Cardiac fibroblast (primary cell): ENCODE data around the gene NVL.
"Not testable (repeated sequence)": the region's sequence is repeated elsewhere in the genome, so short reads cannot be mapped to it uniquely, and the experiment has no call there.

Experiments used
- DNase-seq, 2 donors: peaks; one replicate each; pipeline versions ENCODE4 v3.0.0 to v3.0.0-alpha.2; 2010; ENCODE audit warnings: low read depth in 2 of 2
- H3K4me3 ChIP-seq, 2 donors: replicated peaks in 1 of 2; 1 replicate in 1 of 2; 2 replicates in 1 of 2; pipeline ENCODE4 v1.5.1; 2011; ENCODE audit warnings: low read depth in 2 of 2, low read length in 2 of 2, mild to moderate bottlenecking in 2 of 2, moderate library complexity in 1 of 2
- TF ChIP-seq, protein P1 (sequence below): IDR thresholded peaks from one replicate; pipeline ENCODE4 v1.5.1; 2011; ENCODE audit warnings: low read depth, mild to moderate bottlenecking, low read length, inconsistent platforms

The NVL gene

DNA sequence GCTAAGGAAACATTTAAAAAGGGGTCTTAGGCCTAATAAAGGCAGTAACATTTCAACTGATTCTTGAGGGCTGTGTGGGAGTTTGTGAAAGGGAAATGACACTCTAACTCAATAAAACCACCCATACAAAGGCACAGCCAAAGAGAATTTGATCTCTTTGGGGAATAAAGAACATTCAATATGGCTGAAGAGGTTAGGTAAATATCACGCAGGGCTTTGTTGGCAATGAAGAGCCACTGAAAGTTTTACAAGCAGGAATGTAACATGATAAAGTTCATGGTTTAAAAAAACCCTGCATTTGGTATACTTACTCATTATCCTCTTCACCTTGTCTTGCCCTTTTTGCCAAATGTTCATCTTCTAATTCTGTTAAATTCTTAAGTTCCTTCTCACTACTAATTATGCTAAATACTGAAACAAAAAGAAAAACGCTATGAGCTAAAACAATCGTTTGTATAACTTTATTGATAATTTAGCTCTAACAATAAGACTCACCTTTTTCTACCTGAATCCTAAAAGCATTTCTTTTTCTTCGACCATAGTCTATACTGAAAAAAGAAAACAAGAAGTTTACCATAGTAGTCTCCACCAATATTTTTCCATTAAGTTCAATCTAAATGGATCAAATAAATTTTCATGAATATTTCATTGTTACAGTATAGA, 12.5 kb downstream of the NVL start:
- TF ChIP-seq, protein P1, sequence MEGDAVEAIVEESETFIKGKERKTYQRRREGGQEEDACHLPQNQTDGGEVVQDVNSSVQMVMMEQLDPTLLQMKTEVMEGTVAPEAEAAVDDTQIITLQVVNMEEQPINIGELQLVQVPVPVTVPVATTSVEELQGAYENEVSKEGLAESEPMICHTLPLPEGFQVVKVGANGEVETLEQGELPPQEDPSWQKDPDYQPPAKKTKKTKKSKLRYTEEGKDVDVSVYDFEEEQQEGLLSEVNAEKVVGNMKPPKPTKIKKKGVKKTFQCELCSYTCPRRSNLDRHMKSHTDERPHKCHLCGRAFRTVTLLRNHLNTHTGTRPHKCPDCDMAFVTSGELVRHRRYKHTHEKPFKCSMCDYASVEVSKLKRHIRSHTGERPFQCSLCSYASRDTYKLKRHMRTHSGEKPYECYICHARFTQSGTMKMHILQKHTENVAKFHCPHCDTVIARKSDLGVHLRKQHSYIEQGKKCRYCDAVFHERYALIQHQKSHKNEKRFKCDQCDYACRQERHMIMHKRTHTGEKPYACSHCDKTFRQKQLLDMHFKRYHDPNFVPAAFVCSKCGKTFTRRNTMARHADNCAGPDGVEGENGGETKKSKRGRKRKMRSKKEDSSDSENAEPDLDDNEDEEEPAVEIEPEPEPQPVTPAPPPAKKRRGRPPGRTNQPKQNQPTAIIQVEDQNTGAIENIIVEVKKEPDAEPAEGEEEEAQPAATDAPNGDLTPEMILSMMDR, result no peak
- no peak overlapping the region for H3K4me3 ChIP-seq
- no peak for DNase-seq

DNA sequence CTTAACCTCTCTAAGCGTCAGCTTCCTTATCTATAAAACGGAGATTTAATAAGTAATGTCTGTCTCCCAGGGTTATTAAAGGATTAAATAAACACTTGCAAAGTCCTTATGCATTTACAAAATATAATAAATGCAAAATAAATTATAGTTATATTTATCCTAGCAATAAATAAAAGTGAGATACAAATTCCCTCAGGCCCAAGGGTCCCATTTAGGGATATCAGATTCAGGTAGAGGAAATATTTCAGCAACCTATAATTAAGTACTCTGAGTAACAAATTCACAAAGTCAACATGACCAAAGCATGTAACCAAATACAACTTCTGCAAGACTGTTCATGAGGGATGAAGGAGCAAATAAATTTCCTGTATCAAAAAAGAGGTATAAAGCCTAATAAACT, 17.9 kb downstream of the NVL start:
- TF ChIP-seq, protein P1, result no peak
- H3K4me3 ChIP-seq, result no peak overlapping the region
- no peak for DNase-seq

DNA sequence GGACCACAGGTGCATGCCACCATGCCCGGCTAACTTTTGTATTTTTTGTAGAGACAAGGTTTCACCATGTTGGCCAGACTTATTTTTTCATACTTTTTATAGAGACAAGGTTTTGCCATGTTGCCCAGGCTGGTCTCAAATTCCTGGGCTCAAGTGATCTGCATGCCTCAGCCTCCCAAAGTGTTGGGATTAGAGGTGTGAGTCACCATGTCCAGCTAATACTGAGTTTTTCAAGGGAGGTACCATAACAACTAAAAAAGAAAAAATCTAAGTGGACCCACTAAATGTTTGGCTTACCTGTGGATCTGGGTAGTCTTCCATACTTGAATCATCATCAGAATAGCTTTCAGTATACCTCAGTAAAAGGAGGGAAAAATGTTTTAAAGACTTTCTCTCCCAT, 18.5 kb downstream of the NVL start:
- DNase-seq, result peak in 1 of 2 donors; percentile 6

GRCh38 chr1:224308064-224308463, 21.9 kb downstream of the NVL start:
- TF ChIP-seq, protein P1, result no peak
- no peak for DNase-seq
- no peak overlapping the region for H3K4me3 ChIP-seq

More for the DNA sequence above, 18.5 kb downstream of the NVL start:
- not testable (repeated sequence) for H3K4me3 ChIP-seq

GRCh38 chr1:224304767-224305166, 25.2 kb downstream of the NVL start:
- no peak overlapping the region for H3K4me3 ChIP-seq
- DNase-seq, result no peak
- TF ChIP-seq, protein P1, result no peak

DNA sequence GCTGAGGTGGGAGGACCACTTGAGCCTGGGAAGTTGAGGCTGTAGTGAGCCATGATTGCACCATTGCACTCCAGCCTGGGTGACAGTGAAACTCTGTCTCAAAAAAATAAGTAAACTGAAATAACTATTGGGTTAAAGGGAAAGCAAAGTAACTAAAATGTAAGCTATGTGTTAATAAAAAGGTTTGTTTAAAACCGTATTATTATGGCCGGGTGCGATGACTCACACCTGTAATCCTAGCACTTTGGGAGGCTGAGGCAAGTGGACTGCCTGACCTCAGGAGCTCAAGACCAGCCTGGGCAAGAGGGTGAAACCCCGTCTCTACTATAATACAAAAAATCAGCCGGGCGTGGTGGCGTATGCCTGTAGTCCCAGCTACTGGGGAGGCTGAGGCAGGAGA, 27.0 kb downstream of the NVL start:
- DNase-seq, result no peak
- TF ChIP-seq, protein P1, result no peak
- no peak overlapping the region for H3K4me3 ChIP-seq

DNA sequence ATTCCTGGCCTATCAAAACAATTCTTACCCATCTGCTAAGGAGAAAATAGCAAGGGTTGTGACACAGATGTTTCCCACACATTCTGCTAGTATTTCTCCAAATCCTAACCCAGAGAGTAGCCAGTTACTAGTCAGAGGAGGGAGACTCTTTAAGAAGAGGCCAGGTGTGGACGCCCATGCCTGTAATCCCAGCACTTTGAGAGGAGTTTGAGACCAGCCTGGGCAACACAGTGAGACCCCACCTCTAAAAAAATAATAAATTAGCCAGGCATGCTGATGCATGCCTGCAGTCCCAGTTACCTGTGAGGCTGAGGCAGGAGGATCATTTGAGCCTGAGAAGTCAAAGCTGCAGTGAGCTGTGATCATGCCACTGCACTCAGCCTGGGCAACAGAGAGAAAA, 28.6 kb downstream of the NVL start:
- no peak overlapping the region for H3K4me3 ChIP-seq
- TF ChIP-seq, protein P1, result no peak
- DNase-seq, result no peak
